ENCODE results near the gene SAMD4A. TPM values are rescaled to one million over a fixed set of nuclear protein-coding genes. Genes with fewer than 3 reads are reported as not detected.

SAMD4A gene
- total and polyA plus RNA-seq, 2 donors, result 16.0 to 58.5 TPM

GRCh38 chr14:54686871-54687749, 120.2 kb downstream of the SAMD4A start:
- DNase-seq (ENCODE audit: extremely low spot score), result no peak
- H3K4me1 ChIP-seq (ENCODE audit: insufficient read depth), result peaks cover 4% of the 10 kb centered on the region
- H3K4me3 ChIP-seq (ENCODE audit: low read depth, low read length), result no peak overlapping the region
- 77% methylated on average over 8 of the region's 8 CpGs for WGBS
- H3K36me3 ChIP-seq (ENCODE audit: insufficient read depth), result no peaks in the 10 kb centered on the region
- peak overlapping the region; percentile 64 for H3K27ac ChIP-seq (ENCODE audit: low read depth)

- DNase-seq (ENCODE audit: extremely low spot score), result no peak
- H3K27ac ChIP-seq (ENCODE audit: low read depth), result peak overlapping the region; percentile 40
- no peak overlapping the region for H3K4me3 ChIP-seq (ENCODE audit: low read depth, low read length)
- WGBS, result 84% methylated on average over 2 of the region's 2 CpGs
- peaks cover 4% of the 10 kb centered on the region for H3K4me1 ChIP-seq (ENCODE audit: insufficient read depth)
- H3K36me3 ChIP-seq (ENCODE audit: insufficient read depth), result no peaks in the 10 kb centered on the region
Measured at GRCh38 chr14:54687750-54688119, 120.8 kb downstream of the SAMD4A start.

- H3K36me3 ChIP-seq (ENCODE audit: insufficient read depth), result no peaks in the 10 kb centered on the region
- H3K4me3 ChIP-seq (ENCODE audit: low read depth, low read length), result no peak overlapping the region
- no peak for DNase-seq (ENCODE audit: extremely low spot score)
- H3K4me1 ChIP-seq (ENCODE audit: insufficient read depth), result peaks cover 4% of the 10 kb centered on the region
- whole genome bisulfite sequencing, result 82% methylated on average over 10 of the region's 10 CpGs
- H3K27ac ChIP-seq (ENCODE audit: low read depth), result no peak overlapping the region
Measured at GRCh38 chr14:54688229-54688628, 121.3 kb downstream of the SAMD4A start.

GRCh38 chr14:54689928-54690327, 123.0 kb downstream of the SAMD4A start:
- 98% methylated on average over 1 of the region's 1 CpG for WGBS
- no peak for DNase-seq (ENCODE audit: extremely low spot score)
- no peaks in the 10 kb centered on the region for H3K36me3 ChIP-seq (ENCODE audit: insufficient read depth)
- H3K27ac ChIP-seq (ENCODE audit: low read depth), result no peak overlapping the region
- no peak overlapping the region for H3K4me3 ChIP-seq (ENCODE audit: low read depth, low read length)
- peaks cover 2% of the 10 kb centered on the region for H3K4me1 ChIP-seq (ENCODE audit: insufficient read depth)

- 97% methylated on average over 2 of the region's 2 CpGs for WGBS
- no peak for DNase-seq (ENCODE audit: extremely low spot score)
- Histone ChIP-seq H3K4me1 (ENCODE audit: insufficient read depth) (no peaks in the 10 kb centered on the region), H3K36me3 (ENCODE audit: insufficient read depth) (no peaks in the 10 kb centered on the region), H3K4me3 (ENCODE audit: low read depth, low read length) (no peak overlapping the region), H3K27ac (ENCODE audit: low read depth) (no peak overlapping the region)
Measured at GRCh38 chr14:54690887-54691286, 124.0 kb downstream of the SAMD4A start.

- no peak for DNase-seq (ENCODE audit: extremely low spot score)
- Histone ChIP-seq H3K36me3 (ENCODE audit: insufficient read depth) (no peaks in the 10 kb centered on the region), H3K4me1 (ENCODE audit: insufficient read depth) (no peaks in the 10 kb centered on the region), H3K4me3 (ENCODE audit: low read depth, low read length) (no peak overlapping the region), H3K27ac (ENCODE audit: low read depth) (no peak overlapping the region)
- 42% methylated on average over 5 of the region's 5 CpGs for WGBS
Measured at GRCh38 chr14:54691525-54692283, 124.8 kb downstream of the SAMD4A start.

GRCh38 chr14:54692284-54692772, 125.4 kb downstream of the SAMD4A start:
- DNase-seq (ENCODE audit: extremely low spot score), result no peak
- no peak overlapping the region for H3K4me3 ChIP-seq (ENCODE audit: low read depth, low read length)
- no peak overlapping the region for H3K27ac ChIP-seq (ENCODE audit: low read depth)
- H3K4me1 ChIP-seq (ENCODE audit: insufficient read depth), result no peaks in the 10 kb centered on the region
- H3K36me3 ChIP-seq (ENCODE audit: insufficient read depth), result no peaks in the 10 kb centered on the region
- 69% methylated on average over 6 of the region's 6 CpGs for WGBS

GRCh38 chr14:54693761-54694160, 126.8 kb downstream of the SAMD4A start:
- Histone ChIP-seq H3K36me3 (ENCODE audit: insufficient read depth) (no peaks in the 10 kb centered on the region), H3K4me3 (ENCODE audit: low read depth, low read length) (no peak overlapping the region), H3K4me1 (ENCODE audit: insufficient read depth) (peaks cover 1% of the 10 kb centered on the region), H3K27ac (ENCODE audit: low read depth) (no peak overlapping the region)
- no peak for DNase-seq (ENCODE audit: extremely low spot score)
- WGBS, result 83% methylated on average over 4 of the region's 4 CpGs

- Histone ChIP-seq H3K4me3 (ENCODE audit: low read depth, low read length) (no peak overlapping the region), H3K36me3 (ENCODE audit: insufficient read depth) (no peaks in the 10 kb centered on the region), H3K27ac (ENCODE audit: low read depth) (no peak overlapping the region), H3K4me1 (ENCODE audit: insufficient read depth) (peaks cover 1% of the 10 kb centered on the region)
- no peak for DNase-seq (ENCODE audit: extremely low spot score)
- WGBS, result 98% methylated on average over 1 of the region's 1 CpG
Measured at GRCh38 chr14:54695196-54695595, 128.3 kb downstream of the SAMD4A start.

GRCh38 chr14:54697001-54697400, 130.1 kb downstream of the SAMD4A start:
- Histone ChIP-seq H3K27ac (ENCODE audit: low read depth) (no peak overlapping the region), H3K36me3 (ENCODE audit: insufficient read depth) (no peaks in the 10 kb centered on the region), H3K4me1 (ENCODE audit: insufficient read depth) (peaks cover 1% of the 10 kb centered on the region), H3K4me3 (ENCODE audit: low read depth, low read length) (no peak overlapping the region)
- 89% methylated on average over 5 of the region's 5 CpGs for WGBS
- DNase-seq (ENCODE audit: extremely low spot score), result no peak

- no peak overlapping the region for H3K27ac ChIP-seq (ENCODE audit: low read depth)
- no peak for DNase-seq (ENCODE audit: extremely low spot score)
- no peak overlapping the region for H3K4me3 ChIP-seq (ENCODE audit: low read depth, low read length)
- H3K4me1 ChIP-seq (ENCODE audit: insufficient read depth), result peaks cover 1% of the 10 kb centered on the region
- WGBS, result 93% methylated on average over 4 of the region's 4 CpGs
- H3K36me3 ChIP-seq (ENCODE audit: insufficient read depth), result no peaks in the 10 kb centered on the region
Measured at GRCh38 chr14:54697803-54698202, 130.9 kb downstream of the SAMD4A start.

GRCh38 chr14:54698501-54698900, 131.6 kb downstream of the SAMD4A start:
- 51% methylated on average over 6 of the region's 6 CpGs for WGBS
- H3K27ac ChIP-seq (ENCODE audit: low read depth), result no peak overlapping the region
- no peaks in the 10 kb centered on the region for H3K36me3 ChIP-seq (ENCODE audit: insufficient read depth)
- H3K4me3 ChIP-seq (ENCODE audit: low read depth, low read length), result no peak overlapping the region
- peaks cover 1% of the 10 kb centered on the region for H3K4me1 ChIP-seq (ENCODE audit: insufficient read depth)
- no peak for DNase-seq (ENCODE audit: extremely low spot score)

- DNase-seq (ENCODE audit: extremely low spot score), result no peak
- Histone ChIP-seq H3K4me3 (ENCODE audit: low read depth, low read length) (no peak overlapping the region), H3K36me3 (ENCODE audit: insufficient read depth) (no peaks in the 10 kb centered on the region), H3K27ac (ENCODE audit: low read depth) (no peak overlapping the region), H3K4me1 (ENCODE audit: insufficient read depth) (peaks cover 1% of the 10 kb centered on the region)
- WGBS, result 46% methylated on average over 1 of the region's 1 CpG
Measured at GRCh38 chr14:54698966-54699530, 132.1 kb downstream of the SAMD4A start.

Measured in urinary bladder (tissue), 4 donors.